NB4 (cell line): ENCODE measurements around the gene GNE.
"Not testable (repeated sequence)": the region's sequence is repeated elsewhere in the genome, so short reads cannot be mapped to it uniquely, and the experiment has no call there.

ENCODE experiments used
- DNase-seq: peaks from one replicate; pipeline ENCODE4 v3.0.0; 2010; ENCODE audit warnings: low read depth
- H3K4me3 ChIP-seq: one replicate; pipeline ENCODE4 v1.5.1; 2011; ENCODE audit warnings: mild to moderate bottlenecking, low read depth, low read length, moderate library complexity
- MYC ChIP-seq: IDR thresholded peaks from 2 replicates; pipeline ENCODE4 v1.6.1; 2011; ENCODE audit warnings: low read depth, low read length
- POLR2A ChIP-seq: IDR thresholded peaks from 2 replicates; pipeline ENCODE4 v1.6.1; 2011; ENCODE audit warnings: mild to moderate bottlenecking; ENCODE audit not compliant: insufficient read length; ENCODE audit errors: extremely low read depth
- TF ChIP-seq, protein P1 (sequence below): IDR thresholded peaks from 2 replicates; pipeline ENCODE4 v1.6.1; 2011; ENCODE audit warnings: low read depth, low read length
- TF ChIP-seq, protein P2 (sequence below): IDR thresholded peaks from one replicate; pipeline ENCODE4 v1.5.1; 2012; ENCODE audit warnings: low read depth, low read length

The GNE gene

DNA sequence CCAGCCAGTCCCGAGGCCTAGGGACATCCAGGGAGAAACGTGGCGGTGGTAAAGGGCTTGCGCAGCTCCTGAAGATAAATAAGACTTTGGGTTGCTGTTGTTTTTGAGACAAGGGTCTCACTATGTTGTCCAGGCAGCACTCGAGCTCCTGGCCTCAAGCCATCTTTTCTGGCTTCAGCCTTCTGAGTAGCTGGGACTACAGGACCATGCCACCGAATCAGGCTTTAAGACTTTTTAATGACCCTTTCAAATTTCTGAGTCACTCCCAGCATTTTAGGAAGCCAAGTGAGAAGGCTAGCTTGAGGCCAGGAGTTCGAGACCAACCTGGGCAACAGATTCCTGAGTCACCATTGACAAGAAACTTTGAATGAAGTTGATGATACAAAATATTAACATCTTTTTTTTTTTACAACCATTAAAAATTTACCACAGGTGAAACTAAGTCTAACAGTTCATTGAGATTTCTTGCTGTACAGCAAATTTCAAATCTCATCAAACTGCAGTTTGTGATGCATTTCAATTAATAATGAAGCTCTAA, 817 bp upstream of the GNE start:
- peak overlapping the region; percentile 68 for H3K4me3 ChIP-seq
- TF ChIP-seq, protein P1, sequence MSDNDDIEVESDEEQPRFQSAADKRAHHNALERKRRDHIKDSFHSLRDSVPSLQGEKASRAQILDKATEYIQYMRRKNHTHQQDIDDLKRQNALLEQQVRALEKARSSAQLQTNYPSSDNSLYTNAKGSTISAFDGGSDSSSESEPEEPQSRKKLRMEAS, result no peak
- TF ChIP-seq MYC (no peak), POLR2A (no peak)
- TF ChIP-seq, protein P2, sequence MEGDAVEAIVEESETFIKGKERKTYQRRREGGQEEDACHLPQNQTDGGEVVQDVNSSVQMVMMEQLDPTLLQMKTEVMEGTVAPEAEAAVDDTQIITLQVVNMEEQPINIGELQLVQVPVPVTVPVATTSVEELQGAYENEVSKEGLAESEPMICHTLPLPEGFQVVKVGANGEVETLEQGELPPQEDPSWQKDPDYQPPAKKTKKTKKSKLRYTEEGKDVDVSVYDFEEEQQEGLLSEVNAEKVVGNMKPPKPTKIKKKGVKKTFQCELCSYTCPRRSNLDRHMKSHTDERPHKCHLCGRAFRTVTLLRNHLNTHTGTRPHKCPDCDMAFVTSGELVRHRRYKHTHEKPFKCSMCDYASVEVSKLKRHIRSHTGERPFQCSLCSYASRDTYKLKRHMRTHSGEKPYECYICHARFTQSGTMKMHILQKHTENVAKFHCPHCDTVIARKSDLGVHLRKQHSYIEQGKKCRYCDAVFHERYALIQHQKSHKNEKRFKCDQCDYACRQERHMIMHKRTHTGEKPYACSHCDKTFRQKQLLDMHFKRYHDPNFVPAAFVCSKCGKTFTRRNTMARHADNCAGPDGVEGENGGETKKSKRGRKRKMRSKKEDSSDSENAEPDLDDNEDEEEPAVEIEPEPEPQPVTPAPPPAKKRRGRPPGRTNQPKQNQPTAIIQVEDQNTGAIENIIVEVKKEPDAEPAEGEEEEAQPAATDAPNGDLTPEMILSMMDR, result no peak
- DNase-seq, result peak; percentile 11

- TF ChIP-seq MYC, result no peak
- TF ChIP-seq POLR2A, result no peak
- TF ChIP-seq, protein P1, result no peak
- TF ChIP-seq, protein P2, result no peak
- no peak overlapping the region for H3K4me3 ChIP-seq
- DNase-seq, result no peak
Measured at GRCh38 chr9:36251428-36251827, 6.8 kb downstream of the GNE start.

GRCh38 chr9:36250079-36250478, 8.2 kb downstream of the GNE start:
- DNase-seq, result no peak
- TF ChIP-seq, protein P1, result no peak
- TF ChIP-seq, protein P2, result no peak
- TF ChIP-seq POLR2A (no peak), MYC (no peak)
- no peak overlapping the region for H3K4me3 ChIP-seq

GRCh38 chr9:36249189-36249588, 9.1 kb downstream of the GNE start:
- no peak overlapping the region for H3K4me3 ChIP-seq
- DNase-seq, result no peak
- TF ChIP-seq MYC, result no peak
- TF ChIP-seq, protein P1, result no peak
- TF ChIP-seq POLR2A, result no peak
- TF ChIP-seq, protein P2, result no peak

DNA sequence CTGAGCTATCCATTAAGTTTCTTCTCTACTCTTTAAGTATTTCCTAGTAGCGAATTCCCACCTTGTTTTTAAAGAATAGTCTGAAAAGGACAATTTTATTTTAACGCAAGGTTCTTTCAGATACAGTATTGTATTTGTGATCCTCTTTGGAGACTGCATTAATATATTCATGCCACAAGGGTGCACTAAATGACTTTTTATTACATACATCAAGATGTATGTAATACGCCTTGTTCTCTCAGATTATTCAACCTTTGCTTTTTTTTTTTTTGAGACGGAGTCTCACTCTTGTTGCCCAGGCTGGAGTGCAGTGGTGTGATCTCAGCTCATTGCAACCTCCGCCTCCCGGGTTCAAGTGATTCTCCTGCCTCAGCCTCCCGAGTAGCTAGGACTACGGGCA, 10.2 kb downstream of the GNE start:
- H3K4me3 ChIP-seq, result not testable (repeated sequence)
- peak; percentile 46 for DNase-seq

DNA sequence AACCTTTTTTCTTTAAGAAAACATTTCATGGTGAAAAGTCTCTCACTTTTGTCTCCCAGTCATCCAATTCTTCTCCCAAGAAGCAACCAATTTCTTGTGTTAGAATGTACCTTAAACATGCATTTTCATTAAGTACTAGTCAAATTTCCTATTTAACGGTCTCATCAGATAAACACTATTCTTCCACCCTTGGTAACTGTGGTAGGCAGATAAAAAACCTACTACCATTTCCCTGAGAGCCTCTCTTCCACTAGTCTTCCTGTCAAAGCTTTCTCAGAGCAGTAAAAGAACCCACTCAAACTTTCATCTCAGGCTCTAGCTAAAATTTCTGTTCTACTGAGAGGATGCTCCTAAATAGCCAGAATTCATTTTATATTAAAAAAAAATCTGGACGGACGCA, 10.9 kb downstream of the GNE start:
- no peak for DNase-seq
- TF ChIP-seq POLR2A (no peak), MYC (no peak)
- TF ChIP-seq, protein P2, result no peak
- TF ChIP-seq, protein P1, result no peak
- H3K4me3 ChIP-seq, result no peak overlapping the region
